PC-9 (cell line): ENCODE data around the gene BCAR3.

ENCODE experiments used
- EZH2 ChIP-seq: fragments of 200-600 bp; sonication (generic); IDR thresholded peaks from 2 replicates; pipeline ENCODE4 v1.8.0; 2017; ENCODE audit warnings: antibody characterized with exemption, low read depth
- TF ChIP-seq, protein P1 (sequence below): fragments of 200-600 bp; sonication (generic); conservative IDR thresholded peaks from 2 replicates; pipeline ENCODE4 v1.6.1; 2017; ENCODE audit warnings: mixed run types, antibody characterized with exemption, mild to moderate bottlenecking, moderate library complexity

DNA sequence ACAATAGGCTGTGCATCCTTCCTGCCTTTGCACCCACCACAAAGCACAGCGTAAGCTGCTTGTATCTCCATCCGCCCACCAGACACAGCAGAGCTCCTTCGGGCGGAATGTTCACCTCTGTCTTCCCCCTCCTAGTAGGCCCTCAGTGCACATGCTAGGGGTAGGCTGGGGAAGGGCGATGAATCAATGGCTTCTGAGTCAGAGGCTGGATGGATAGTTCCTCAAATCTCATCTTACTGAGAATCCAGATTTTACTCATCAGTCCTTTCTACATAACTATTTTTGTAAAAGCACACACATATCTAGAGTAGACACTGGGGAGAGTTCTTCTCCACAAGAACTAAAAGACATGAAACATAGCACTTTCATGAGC, 73.8 kb downstream of the BCAR3 start:
- TF ChIP-seq, protein P1, sequence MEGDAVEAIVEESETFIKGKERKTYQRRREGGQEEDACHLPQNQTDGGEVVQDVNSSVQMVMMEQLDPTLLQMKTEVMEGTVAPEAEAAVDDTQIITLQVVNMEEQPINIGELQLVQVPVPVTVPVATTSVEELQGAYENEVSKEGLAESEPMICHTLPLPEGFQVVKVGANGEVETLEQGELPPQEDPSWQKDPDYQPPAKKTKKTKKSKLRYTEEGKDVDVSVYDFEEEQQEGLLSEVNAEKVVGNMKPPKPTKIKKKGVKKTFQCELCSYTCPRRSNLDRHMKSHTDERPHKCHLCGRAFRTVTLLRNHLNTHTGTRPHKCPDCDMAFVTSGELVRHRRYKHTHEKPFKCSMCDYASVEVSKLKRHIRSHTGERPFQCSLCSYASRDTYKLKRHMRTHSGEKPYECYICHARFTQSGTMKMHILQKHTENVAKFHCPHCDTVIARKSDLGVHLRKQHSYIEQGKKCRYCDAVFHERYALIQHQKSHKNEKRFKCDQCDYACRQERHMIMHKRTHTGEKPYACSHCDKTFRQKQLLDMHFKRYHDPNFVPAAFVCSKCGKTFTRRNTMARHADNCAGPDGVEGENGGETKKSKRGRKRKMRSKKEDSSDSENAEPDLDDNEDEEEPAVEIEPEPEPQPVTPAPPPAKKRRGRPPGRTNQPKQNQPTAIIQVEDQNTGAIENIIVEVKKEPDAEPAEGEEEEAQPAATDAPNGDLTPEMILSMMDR: no peak
- TF ChIP-seq EZH2: no peak
